Embryonic facial prominence (tissue), 1 donor: ENCODE measurements around the gene TACC3.

Experiments
- DNase-seq: peaks from one replicate; pipeline ENCODE4 v3.0.0-alpha.2; 2016; ENCODE audit errors: extremely low spot score

The TACC3 gene

DNA sequence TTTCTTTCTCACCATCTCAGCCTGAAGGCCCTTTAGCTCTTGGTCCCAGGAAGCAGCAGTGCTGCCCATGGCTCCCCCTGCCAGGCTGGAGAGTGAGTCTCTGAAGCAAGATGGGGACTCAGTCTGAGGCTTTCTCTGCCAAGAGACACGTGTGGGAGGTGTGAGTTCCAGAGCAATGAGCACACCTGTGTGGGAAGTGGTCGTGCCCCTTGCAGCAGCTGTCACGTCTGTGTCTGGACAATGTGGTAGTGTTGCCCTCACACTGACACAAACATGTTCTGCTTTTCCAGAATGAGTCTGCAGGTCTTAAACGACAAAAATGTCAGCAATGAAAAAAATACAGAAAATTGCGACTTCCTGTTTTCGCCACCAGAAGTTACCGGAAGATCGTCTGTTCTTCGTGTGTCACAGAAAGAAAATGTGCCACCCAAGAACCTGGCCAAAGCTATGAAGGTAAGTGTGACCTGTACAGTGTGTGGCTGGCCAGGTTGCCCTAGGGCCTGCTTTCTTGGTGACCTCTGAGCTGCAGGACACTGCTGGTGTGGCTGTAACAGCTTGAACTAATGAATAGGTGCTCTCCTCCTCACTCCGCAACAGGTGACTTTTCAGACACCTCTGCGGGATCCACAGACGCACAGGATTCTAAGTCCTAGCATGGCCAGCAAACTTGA is 1.9 kb downstream of the TACC3 start:
- no peak for DNase-seq

DNA sequence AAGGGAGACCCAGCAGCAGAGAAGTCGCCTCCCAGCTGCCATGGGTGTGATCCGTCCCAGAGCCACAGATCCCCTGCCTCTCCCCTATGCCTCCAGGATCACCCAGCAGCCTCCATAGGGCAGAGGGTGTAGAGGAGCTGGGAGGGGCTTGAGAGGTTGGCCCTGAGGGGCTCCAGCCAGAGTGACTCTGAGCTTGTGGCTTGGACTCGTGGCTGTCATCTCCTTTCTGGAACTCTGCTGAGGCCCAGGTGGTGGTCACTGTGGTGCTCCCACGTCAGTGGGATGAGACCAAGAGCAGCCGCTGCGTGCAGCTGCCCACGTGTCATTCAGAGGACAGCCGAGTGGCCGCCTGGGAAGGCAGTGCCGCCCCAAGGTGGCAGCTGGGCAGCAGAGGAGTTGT is 4.2 kb downstream of the TACC3 start:
- DNase-seq, result no peak

GRCh38 chr4:1726146-1726934 is 5.0 kb downstream of the TACC3 start:
- no peak for DNase-seq

- DNase-seq, result no peak
These were observed 6.1 kb downstream of the TACC3 start for GRCh38 chr4:1727117-1728031.

DNA sequence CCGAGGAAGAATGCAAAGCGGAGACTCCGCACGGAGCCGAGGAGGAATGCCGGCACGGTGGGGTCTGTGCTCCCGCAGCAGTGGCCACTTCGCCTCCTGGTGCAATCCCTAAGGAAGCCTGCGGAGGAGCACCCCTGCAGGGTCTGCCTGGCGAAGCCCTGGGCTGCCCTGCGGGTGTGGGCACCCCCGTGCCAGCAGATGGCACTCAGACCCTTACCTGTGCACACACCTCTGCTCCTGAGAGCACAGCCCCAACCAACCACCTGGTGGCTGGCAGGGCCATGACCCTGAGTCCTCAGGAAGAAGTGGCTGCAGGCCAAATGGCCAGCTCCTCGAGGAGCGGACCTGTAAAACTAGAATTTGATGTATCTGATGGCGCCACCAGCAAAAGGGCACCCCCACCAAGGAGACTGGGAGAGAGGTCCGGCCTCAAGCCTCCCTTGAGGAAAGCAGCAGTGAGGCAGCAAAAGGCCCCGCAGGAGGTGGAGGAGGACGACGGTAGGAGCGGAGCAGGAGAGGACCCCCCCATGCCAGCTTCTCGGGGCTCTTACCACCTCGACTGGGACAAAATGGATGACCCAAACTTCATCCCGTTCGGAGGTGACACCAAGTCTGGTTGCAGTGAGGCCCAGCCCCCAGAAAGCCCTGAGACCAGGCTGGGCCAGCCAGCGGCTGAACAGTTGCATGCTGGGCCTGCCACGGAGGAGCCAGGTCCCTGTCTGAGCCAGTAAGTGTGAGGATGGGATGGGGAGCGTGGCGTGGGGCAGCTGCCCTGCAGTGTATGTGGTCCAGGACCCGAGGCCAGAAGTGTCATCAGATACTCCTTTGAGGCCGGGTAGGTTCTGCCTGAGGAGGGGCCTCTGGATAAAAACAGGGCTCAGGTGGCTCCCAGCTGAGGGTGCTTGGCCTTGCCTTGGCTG is 7.0 kb downstream of the TACC3 start:
- no peak for DNase-seq

DNA sequence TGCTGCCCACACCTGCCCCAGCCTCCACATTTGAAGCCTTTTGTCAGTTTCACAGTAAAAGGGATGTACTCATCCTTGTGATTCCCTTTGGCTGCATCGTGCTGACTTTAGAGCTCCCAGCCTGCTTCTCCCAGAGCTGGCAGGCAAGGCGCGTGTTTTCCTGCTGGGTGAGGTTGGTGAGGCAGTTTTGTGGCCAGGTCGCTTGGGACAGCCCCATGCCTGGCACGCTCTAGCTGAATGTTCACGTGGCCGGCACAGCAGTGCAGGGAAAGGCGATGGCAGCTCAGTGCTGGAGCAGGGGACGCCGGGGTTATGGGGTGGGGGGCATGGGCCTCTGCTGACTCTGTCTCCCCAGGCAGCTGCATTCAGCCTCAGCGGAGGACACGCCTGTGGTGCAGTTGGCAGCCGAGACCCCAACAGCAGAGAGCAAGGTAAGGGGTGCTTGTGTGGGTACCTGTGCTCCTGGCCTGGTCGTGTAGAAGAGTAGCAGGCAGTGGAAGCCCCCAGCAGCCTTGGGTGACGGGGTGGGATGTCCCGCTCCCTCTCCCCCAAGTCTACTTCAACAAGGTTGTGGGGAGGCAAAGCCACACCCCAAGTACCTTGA is 9.3 kb downstream of the TACC3 start:
- DNase-seq, result no peak

DNA sequence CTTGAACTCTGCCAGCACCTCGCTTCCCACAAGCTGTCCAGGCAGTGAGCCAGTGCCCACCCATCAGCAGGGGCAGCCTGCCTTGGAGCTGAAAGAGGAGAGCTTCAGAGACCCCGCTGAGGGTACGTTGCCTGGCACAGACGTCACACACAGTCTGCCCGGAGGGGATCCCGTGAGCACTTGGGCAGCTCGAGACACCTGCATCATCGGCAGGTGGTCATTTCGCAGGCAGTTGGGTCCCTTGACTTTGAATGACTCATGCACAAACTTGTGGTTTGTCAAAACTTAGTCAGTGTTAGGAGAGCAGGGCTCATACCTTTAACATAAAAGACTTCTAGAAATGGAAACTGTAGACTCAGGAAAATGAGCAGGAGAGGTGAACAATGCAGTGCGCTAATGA is 9.9 kb downstream of the TACC3 start:
- no peak for DNase-seq

GRCh38 chr4:1732911-1733310 is 11.6 kb downstream of the TACC3 start:
- no peak for DNase-seq

DNA sequence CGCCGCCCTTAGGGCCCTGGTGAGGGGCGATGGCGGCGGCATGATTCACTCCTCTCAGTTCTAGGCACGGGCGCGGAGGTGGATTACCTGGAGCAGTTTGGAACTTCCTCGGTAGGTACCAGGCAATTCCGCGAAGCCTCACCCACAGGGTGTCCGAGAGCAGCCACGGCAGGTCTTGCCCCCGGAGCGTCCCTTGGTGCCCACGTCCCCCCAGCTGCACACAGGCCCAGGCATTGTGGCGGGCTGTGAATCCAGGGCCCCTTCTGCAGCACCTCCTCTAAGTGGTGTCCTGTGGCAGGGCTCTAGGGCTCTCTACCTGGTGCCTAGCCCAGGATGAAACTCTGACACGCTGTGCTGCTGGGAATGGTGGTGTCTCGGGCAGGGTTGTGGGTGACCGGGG is 13.9 kb downstream of the TACC3 start:
- DNase-seq, result no peak

DNA sequence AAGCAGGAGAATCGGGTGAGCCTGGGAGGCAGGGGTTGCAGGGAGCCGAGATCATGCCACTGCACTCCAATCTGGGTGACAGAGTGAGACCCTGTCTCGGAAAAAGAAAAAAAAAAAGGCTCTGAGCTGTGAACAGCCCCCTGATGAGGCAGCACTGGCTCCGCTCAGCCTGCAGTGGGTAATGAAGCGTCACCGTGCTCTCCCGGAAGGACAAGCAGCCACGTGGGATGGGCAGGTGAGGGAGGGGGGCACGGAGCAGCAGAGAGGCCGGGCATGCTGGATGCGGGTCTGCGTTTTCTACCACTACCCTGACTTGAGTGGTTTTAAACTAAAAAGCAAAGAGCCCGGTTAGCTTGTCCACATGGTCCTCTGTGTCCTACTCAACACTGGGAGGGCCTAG is 15.5 kb downstream of the TACC3 start:
- no peak for DNase-seq

DNA sequence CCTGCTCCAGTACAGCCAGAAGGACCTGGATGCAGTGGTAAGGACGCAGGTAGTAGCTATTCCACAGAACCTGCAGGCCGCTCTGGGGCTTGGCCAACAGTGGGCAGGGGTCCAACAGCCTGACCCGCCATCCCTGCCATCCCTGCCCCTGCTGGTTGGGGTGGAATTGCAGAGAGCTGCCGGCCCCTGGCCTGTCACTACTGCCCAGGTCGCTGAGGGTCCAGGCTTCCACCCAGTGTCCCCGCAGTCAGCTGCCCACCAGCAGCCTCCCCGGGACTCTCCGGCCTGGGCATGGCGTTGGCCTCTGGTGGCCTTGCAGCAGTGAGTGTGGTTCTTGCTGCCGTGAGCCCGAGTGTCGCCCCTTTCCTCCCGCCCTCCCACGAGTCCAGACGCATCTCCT is 16.3 kb downstream of the TACC3 start:
- DNase-seq, result no peak

DNA sequence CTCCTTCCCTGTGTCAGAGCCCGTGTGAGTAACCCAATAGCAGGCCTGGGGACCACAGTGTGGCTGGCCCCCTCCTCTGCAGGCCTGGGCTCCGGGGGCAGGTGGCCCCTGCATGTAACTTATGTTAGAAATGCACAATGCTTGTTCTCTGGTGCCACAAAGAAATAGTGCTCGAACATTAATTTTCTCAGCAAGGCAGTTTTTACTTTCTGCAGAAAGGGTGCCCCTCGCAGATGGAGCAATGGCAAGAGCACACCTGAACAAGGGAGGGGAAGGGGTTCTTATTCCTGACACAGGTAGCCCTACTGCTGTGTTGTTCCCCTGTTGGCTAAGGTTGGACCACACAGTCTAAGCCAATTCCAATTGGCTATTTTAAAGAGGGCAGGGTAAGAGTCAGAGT is 17.1 kb downstream of the TACC3 start:
- no peak for DNase-seq

DNA sequence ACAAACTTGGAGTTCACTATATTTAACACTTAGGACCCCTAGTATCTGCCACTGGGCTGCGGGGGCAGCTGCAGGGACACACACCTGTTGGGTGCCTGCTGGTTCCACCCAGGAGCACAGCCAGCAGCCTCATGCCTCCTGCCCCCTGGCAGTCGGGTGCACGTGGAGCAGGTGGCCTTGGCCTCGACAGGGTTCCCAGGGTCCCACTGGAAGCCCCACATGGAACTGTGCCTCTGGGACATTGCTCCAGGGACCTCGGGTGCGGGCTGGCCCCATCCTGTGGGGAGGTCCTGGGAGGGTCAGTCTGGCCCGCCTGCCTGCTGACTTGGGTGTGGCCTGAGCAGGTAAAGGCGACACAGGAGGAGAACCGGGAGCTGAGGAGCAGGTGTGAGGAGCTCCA is 18.0 kb downstream of the TACC3 start:
- DNase-seq, result no peak

- DNase-seq, result no peak
These were observed 18.8 kb downstream of the TACC3 start for GRCh38 chr4:1740021-1740545.

GRCh38 chr4:1741208-1741607 is 19.9 kb downstream of the TACC3 start:
- no peak for DNase-seq

DNA sequence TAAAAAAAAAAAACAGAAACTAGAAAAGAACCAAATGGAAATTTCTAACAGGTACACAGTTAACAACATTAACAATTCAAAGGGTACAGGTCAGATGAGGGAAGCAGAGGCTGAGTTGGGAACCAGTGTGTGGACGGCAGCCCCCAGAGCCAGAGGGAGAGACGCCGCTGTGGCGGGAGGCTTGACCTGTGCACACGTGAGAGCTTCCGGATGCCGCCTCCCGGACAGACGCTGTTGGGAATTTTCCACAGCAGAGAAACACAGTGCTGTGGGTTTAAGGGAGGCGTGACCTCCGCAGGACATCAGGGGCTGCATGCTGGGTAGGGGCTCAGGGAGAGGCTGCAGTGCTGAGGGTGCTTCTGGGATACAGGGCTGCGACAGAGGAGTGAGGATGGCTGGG is 22.2 kb downstream of the TACC3 start:
- DNase-seq, result no peak

DNA sequence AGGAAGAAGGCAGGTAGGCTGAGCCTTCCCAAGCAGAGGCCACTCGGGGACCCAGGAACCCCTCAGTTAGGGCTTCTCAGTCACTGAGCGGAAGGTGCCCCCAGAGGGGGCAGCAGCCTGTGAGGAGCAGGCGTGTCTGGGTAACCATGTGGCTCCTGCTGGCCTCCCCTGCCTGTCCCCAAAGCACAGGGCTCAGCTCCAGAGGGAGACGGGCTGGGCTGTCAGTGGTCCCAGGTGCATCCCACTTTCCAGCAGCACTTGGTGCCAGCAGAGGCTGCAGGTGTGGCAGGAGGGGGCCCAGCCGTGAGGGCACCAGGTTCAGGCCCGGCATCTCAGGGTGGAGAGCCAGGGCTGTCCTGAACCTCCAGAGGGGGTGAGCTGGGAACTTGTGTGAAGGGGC is 22.7 kb downstream of the TACC3 start:
- no peak for DNase-seq

- no peak for DNase-seq
These were observed 23.2 kb downstream of the TACC3 start for GRCh38 chr4:1744552-1744951.

GRCh38 chr4:1745165-1745564 is 23.8 kb downstream of the TACC3 start:
- no peak for DNase-seq

GRCh38 chr4:1745697-1746096 is 24.4 kb downstream of the TACC3 start:
- DNase-seq, result no peak

DNA sequence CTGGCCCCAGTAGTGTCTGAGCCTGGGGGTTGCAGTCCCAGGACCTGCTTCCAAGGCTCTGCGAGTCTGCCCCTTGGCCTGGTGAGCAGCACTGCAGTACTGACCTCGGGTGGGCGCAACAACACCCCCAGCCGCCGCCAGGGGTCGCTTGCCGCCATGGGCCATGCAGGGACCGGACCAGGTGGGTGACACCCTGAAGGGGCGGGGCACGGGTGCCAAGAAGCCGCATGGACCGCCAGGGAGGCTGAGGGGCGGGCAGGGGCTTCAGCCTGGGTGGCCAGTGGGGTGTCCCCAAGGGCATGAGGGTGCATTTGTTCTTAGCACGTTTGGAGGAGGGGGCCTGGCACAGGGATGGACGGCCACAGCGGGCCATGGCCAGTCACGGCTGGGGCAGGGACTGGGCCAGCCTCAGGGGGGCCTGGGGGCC is 25.0 kb downstream of the TACC3 start:
- no peak for DNase-seq
